Activated naive CD4-positive, alpha-beta T cell treated with Interleukin-2 at 50 U/mL for 16 hours (primary cell): Measurements from ENCODE around the gene WWOX.
"Not testable (repeated sequence)": the region's sequence is repeated elsewhere in the genome, so short reads cannot be mapped to it uniquely, and the experiment has no call there.

Experiments used
- DNase-seq: peaks from one replicate; pipeline ENCODE4 v3.0.0-alpha.2; 2020

The WWOX gene

DNA sequence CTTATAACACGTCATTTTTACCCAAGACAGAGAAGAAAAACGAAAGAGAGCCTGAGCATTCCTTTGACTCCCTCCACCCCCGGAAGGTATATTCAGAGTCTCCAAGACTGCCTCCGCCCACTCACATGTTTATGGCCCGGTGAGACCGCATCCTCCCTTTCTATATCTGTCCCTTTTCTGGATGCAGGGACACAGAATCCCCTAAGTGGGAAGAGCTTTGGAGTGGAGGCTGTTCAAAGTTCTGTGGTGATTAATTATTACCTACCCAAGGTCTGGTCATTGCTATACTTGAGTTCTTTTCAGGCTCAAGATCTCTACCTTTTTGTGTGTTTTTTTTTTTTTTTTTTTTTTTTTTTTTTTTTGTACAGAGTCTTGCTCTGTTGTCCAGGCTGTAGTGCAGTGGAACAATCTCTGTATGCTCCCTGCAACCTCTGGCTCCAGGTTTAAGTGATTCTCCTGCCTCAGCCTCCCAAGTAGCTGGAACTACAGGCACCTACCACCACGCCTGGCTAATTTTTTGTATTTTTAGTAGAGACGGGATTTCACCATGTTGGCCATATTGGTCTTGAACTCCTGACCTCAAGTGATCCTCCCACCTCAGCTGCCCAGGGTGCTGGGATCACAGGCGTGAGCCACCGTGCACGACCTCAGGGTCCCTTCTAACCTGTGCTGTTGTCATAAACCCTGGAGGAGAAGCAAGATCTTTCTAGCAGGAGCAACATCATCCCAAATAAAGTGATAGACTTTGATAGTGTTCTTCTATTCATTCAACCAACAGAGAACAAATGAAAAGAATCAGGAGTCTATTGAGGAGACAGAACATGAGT lies 407.1 kb downstream of the WWOX start:
- no peak for DNase-seq

DNA sequence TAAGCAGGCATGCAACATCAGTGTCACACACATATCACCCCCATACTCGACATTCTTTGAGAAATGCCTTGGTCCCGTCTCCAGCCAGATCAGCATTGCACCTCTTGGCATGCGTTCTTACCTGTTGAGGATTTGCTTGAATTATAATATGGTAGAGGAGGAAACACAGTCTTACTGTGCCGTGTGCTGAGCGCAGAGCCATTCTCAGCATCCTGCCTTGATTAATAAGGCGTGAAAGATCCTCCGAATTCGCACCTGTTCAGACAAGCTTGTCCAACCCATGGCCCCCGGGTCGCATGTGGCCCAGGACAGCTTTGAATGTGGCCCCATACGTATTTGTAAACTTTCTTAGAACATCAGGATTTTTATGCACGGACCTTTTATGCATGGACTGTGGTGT lies 408.1 kb downstream of the WWOX start:
- DNase-seq = no peak

DNA sequence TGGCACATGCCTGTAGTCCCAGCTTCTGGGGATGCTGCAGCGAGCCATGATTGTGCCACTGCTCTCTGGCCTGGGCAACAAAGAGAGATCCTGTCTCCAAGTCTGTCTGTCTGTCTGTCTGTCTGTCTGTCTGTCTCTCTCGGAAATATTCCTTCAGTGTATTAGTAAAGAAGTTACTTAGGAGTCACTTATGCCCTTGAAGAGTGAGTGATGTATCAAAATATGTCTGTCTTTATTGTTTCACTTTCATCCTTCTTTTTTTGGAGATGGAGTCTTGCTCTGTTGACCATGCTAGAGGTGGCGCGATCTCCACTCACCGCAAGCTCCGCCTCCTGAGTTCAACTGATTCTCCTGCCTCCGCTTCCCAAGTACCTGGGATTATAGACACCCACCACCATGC lies 410.5 kb downstream of the WWOX start:
- no peak for DNase-seq

DNA sequence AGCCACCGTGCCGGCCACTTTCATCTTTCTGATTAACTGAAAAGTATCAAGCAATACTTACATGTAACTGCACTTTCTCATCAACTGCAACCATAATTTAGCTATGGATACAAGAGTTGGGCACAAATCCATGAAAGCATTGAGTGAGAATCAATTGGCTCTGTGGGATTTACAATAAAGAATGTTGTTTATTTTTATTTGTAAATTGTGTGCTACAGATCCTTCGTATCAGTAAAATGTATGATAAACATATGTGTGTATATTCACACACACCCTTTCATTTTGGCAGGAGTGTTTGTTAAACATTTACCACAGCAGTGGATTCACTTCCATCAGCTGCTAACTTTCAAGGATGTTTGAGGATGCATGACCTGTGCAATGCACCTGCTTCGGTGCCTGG lies 411.0 kb downstream of the WWOX start:
- DNase-seq = no peak

DNA sequence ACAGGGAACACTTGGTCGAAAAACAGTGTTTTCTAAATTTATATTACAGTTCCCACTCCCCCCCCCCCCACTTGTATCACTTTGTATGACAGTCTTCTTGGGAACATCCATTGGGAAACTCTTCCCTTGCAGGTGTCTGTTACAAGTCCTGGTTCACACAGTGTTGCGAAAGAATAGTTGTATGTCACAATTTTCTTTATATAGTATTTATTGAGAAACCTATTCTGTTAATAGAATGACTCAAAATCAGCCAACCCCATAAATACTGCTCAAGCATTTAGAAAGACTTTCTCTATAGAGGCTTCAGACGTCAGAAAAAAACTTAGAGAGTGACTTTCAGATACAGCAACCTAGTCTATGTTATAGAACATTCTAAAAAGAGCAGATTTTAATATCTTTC lies 414.4 kb downstream of the WWOX start:
- no peak for DNase-seq

DNA sequence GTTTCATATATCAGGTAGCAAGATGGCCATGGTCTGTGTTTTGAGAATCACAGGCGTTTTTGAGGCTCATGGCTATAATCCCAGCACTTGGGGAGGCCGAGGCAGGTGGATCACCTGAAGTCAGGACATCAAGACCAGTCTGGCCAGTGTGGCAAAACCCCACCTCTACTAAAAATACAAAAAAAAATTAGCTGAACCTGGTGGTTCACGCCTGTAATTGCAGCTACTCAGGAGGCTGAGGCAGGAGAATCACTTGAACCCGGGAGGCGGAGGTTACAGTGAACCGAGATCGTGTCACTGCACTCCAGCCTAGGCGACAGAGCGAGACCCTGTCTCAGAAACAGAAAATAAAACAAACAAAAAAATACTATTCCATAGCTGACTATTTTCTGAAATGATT lies 415.4 kb downstream of the WWOX start:
- not testable (repeated sequence) for DNase-seq

DNA sequence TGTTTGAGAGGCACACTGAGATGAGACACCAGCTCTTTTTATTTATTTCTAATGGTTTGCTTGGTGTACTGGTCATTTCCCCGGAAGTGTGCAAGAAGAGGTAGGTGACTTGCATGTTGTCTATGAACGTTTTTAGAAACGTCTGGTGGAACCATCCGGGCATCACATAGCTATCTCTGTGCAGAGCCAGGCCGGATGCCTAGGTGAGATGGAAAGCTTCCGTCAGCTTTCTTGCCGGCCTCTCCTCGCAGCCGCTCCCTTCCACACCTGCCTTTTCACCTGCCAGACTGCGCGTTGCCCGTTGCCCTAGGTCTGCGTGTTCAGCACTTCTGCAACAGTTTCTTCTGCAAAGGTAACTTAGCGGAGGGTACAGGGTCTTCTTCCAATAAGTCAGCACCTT lies 416.0 kb downstream of the WWOX start:
- DNase-seq = no peak

DNA sequence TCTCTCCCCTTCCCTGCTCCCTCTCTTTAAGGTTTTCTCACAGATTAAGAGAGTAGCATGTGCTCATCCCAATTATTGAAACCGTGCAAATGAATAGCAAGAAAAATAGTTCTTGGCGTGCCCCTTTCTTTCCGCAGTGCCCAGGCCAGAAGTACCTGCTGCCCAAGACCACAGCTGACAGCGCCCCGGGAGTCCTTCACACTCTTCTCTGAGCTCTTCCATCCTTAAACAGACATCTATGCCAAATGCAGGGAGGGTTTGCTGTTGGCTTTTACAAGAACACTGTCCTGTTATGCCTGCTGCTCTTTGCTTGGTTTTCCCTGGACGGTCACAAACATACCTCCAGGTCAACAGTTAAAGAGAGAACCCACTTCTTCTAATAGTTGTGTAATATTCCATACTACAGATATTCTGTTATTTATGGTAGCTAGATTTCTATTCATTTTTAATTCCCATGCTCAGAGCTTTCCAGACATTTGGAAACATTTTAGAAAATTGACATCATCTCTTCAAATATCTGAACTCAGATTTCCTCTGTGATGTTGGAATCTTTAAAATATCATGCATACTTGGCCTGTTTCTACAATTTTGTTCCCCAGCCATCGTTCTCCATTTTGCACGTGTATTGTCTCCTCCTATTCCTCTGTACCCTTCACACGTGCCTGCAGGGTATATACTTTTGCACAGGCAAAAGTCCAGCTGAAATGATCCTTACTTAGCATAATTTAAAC lies 416.7 kb downstream of the WWOX start:
- no peak for DNase-seq

DNA sequence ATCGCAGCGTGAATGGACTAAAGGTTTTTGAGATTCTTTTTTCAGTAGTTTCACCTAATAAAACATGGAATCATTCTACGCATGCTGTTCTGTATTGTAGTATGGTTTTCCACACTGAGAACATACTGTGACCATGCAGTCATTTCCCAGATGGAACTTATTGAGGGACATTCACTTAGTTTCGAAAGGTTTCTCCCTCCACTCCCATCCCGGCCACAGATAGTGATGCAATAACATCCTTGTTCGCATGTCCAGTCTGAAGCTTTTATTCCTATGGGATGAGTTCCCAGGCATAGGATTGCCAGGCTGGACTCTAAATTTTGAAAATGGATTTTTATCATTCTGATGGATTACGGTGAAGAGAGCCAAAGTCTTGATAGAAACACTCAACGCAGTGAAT lies 420.4 kb downstream of the WWOX start:
- DNase-seq = no peak

DNA sequence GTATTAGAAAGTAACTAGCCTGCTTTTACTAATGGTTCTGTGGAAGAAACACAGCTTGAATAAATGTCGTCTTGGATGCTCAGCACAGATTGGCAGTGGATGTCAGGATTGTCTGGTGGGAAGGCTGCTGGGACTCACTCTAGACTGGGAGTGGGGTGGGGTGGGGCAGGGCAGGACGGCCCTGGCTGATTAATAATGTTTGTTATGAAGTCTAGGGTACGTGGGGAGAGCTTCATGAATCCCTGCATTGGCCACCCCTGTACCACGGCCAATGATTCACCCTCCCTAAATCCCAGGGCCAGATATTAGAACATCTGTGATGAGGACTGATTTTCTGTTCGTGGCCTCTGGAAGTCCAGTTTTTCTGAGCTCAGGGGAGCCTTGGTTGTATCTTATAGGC lies 421.0 kb downstream of the WWOX start:
- no peak for DNase-seq

DNA sequence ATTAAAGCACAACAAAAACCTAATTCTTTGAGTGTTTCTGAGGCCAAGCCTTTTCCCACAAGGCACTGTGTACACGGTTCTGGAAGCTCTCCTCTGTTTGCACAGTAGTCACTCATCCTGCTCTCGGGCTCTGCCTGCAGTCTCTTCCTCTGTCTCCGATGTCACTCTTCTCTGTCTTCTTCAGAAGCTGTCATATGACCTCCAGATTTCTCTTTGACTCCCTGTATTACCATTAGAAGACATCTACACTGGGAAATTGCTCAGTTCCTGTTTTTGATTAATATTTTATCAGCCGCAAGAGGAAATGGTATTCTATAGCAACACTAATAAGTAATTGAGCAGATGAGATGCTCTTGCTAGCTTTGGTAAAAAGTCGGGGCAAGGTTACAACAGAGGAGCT lies 422.9 kb downstream of the WWOX start:
- DNase-seq = no peak

DNA sequence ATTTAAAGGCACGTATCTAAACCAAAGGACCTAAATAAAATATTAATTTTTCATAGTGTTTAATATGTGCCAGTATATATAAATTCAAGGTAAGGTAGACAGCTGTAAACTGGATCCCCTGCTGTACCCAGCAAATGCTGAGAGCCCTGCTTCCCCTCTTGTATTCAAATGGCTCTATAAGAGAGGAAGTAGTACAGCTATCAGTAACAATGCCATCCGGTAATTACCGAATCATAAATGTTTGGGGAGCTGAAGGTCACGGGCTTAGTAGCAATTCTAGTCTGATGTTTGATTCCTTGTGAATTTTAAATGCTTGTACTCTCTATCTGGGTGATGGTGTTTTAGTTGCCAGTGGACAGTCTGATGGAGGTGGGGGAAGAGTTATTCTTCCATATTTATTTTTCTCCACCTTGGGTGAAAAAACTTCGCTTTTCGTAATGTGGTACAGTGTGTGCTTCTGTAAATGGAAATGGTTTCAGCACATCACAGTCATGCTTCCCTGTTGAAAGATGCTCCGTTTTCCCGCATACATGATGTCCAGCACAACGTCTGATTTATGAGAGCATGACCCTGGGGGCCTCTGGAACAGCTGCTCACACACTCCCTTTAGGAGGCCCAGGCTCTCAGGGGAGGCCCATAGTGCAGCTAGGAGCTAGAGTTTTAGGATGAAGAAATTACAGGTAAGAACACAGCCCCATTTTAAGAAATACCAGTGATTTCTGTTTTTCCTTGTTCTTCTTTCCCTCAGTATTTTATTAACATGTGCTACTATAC lies 423.9 kb downstream of the WWOX start:
- no peak for DNase-seq

DNA sequence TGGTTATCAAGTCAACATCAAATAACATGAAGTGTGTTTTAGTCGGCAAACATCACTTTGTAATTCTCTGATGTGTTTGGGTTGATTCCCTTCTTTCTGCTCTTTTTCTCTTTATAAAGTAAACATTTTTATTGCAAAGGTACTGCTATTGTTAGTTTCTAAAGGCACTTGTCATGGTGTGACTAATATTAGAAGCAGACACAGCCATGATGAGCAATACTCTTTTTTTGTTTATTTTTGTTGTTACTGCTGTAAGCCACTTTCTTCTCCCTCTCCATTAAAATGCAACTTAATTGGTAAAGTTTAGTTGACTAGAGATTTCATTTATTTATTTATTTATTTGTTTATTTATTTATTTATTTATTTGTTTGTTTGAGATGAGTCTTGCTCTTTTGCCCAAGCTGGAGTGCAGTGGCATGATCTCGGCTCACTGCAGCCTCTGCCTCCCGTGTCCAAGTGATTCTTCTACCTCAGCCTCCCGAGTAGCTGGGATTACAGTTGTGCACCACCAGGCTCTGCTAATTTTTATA lies 424.7 kb downstream of the WWOX start:
- DNase-seq = no peak

DNA sequence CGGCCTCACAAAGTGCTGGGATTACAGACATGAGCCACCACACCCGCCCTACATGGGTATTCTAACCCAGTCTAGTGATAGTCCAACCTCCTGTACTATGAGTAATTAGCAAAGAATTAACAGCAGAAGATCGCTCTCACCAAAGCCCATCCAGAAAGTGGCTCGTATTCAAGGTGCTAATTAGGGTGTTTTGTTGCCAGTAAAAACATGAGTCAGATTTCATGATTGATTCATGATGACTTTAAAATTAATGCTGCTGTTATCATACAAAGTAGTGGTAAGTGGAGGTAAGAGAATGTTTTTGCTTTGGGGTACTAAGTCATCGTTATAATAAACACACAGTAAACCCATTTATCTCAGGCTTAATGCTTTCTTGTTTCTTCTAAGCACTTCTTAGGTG lies 428.8 kb downstream of the WWOX start:
- DNase-seq = no peak

DNA sequence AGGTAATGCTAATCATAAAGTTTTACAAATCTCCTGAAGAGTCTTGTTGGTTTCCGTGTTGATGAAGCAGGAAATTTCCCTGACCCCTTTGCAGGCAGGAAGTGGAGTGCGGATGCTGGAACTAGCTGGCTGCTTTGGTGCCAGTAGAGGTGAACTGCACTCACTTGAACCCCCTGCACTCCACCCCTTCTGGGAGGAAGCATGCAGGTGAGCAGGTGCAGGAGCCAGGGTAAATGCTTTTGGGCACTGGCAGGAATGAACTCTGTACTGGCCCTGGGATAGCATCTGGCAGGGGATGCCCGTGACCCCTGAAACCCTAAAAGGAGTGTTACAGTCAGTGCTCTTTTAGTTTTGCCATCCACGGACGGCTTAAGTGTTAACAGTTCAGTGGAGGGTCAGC lies 430.4 kb downstream of the WWOX start:
- no peak for DNase-seq

DNA sequence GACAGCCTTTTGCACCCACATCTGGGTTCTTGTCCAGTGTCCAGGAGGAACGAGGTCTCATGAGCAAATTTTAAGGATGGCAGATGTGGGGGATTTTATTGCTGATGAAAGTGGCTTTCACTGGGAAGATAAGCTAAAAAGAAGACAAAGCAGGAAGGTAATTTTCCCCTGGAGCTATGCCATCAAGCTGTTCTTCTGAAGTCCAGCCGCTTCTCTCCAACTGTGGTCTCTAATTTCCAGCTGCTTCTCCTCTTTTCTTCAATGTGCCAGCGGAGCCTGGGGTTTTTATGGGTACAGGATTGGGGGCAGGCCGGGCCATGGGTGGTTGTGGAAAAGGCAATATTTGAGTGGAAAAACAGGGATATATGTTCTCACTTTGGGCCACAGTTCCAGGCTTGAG lies 430.8 kb downstream of the WWOX start:
- DNase-seq = no peak

DNA sequence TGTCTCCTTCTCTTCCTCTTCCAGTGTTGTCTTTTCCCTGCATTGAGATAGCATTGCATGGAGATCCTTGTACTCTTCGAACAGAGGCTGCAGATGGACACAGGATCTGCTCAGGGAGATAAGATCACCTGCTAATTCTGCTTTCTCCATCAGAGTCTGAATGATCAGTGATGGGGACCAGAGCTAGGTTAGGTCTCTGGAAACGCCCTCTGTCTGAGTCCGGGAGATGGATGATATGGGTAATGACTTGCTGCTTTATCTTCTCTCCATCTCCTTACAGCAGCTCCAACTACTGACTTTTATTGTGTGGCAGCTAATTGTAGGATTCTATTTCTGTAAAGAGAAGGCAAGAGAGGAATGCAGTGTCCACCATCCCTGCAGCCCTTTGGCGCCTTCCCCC lies 435.6 kb downstream of the WWOX start:
- no peak for DNase-seq

DNA sequence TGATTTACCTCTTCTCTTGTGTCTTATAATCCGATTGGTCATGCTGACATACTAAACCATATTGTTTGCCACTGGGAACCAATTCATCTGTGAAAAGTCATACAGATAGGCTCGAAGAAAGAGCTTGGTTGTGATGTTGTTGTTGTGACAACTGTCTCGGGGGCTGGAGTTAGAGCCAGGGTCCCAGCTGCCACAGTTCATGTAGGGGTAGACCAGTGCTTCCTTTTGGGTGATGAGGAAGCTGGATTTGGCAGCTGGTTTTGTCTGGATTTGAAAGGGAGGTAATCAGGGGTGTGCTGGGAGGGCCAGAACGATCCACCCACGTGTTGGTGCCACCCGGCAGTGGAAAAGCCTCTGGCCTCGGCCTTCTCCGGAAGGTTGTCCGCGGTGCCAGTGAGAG lies 438.1 kb downstream of the WWOX start:
- no peak for DNase-seq

DNA sequence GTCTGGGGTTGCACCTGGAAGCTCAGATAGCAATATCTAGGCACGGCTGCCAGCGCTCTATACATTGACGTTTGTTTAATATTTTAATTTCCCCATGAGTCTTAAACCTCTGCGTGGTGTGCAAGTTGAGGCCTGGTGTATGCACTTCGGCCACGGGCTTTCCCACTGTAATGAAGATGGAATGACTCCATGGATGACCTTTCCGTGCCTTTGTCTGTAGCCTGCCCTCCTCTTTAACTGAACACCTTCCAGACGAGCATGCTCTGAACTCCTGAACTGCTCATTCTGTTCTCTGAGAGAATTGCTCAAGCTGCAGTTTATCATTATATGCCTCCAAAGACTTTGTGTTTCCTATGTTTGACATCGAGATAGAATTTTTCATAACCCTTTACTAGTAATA lies 438.8 kb downstream of the WWOX start:
- no peak for DNase-seq

DNA sequence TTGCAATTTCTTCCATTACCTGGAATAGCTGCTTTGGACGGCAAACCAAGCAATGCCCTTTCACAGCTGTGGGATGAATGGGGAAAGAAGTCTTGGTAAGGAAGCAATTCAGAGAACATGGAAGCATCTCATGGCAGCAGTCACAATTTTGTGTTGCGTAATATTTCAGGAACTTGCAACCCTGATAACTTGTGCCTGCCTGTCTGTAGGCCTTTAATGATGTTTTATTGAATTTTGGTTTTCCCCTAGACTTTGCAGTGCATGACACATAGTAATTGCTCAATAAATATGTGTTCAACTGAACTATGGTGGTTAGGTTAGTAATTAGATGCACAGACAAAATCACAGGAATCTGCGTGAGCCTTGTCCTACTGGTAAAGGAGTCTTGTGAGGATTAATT lies 439.5 kb downstream of the WWOX start:
- DNase-seq = no peak

DNA sequence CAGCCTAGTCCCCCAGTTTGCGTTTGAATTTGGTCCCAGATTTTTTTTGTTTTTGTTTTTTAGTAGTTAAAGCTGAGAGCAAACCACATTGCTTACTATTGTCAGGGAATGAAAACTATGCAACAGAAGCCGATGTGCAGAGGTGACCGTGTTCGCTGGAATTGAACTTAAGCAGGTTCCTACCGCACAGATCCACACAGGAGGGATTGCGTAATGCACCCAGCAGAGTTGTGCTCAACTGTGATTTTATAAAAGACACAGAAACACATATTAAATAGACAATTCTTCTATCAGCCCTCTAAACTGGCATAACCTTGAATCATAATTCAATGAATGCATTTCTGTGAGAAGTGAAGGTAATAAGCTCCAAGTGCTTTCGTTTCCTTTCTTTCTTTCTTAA lies 443.0 kb downstream of the WWOX start:
- DNase-seq = no peak

DNA sequence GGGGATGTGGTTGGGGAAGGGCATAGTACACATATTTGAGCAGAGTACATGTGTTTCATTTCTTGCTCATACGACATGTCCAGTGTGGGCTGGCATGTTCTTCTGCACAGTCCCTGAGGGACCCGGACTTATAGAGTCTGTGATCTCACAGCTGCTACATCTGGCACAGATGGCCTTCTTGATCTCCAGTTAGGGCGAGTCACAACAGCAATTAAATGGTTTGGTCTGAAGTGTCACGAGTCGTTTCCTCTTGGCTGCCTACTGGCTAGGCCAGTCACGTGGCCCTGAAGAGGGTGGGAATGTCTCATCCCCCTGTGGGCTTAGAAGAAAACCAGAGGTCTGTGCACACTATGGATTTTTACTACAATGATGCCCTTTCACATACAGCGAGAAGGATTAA lies 443.6 kb downstream of the WWOX start:
- no peak for DNase-seq

DNA sequence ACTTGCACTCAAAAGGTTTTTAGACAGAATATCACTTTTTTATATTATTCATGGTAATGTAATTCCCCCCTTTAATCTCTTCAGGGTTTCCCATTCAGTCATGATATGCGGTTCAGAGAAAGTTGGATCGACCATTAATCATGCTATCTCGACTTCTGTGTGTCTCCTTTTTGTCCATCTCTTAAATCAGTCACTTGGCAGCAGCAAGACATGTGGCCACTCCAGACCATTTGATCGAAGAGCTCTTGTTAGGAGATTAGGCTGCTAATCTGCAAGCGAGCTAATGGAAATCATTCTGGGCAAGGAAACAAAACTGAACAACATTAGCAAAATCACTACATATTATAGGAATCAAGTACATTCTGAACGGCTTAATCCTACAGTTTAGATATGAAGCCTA lies 449.9 kb downstream of the WWOX start:
- DNase-seq = no peak
